Natural killer cell (primary cell): ENCODE data around the gene PLOD1. TPM values are rescaled to one million over a fixed set of nuclear protein-coding genes. Genes with fewer than 3 reads are reported as not detected.
A peak's percentile ranks its signal among the peaks of the same experiment; 100 is the strongest.

Experiments used
- ATAC-seq, 3 donors: fragments of 150-1000 bp in 2 of 3; fragments of 200-7000 bp in 1 of 3; cut with Tn5 transposase; 1 replicate in 1 of 3; 2 replicates in 2 of 3; pipeline ENCODE4 v1.10.0; 2021; ENCODE audit warnings: mild to moderate bottlenecking in 2 of 3, moderate library complexity in 2 of 3
- DNase-seq, 2 donors: peaks; one replicate each; pipeline versions ENCODE4 v3.0.0 to v3.0.0-alpha.2; 2013 to 2021; ENCODE audit warnings: mixed read lengths in 1 of 2
- H3K27ac ChIP-seq: one replicate; pipeline ENCODE4 v1.5.1; 2013; ENCODE audit warnings: mild to moderate bottlenecking, low read length
- H3K27me3 ChIP-seq: one replicate; pipeline ENCODE4 v1.6.1; 2013; ENCODE audit warnings: low read length; ENCODE audit not compliant: control insufficient read depth, insufficient read depth
- H3K36me3 ChIP-seq: one replicate; pipeline ENCODE4 v1.6.1; 2013; ENCODE audit warnings: low read length; ENCODE audit not compliant: control insufficient read depth, insufficient read depth
- H3K4me1 ChIP-seq: one replicate; pipeline ENCODE4 v1.6.1; 2013; ENCODE audit warnings: low read length; ENCODE audit not compliant: control insufficient read depth, insufficient read depth
- H3K4me3 ChIP-seq: one replicate; pipeline ENCODE4 v1.5.1; 2013; ENCODE audit warnings: low read length
- H3K9me3 ChIP-seq: one replicate; pipeline ENCODE4 v1.6.1; 2013; ENCODE audit warnings: low read length; ENCODE audit not compliant: control insufficient read depth, insufficient read depth
- H3K27ac Mint-ChIP-seq, 2 donors: one replicate each; pipeline ENCODE4 v1.8.0; 2022; ENCODE audit warnings: mild to moderate bottlenecking in 2 of 2, mixed read lengths in 2 of 2, moderate library complexity in 1 of 2
- H3K27me3 Mint-ChIP-seq, 2 donors: one replicate each; pipeline ENCODE4 v1.8.0; 2022; ENCODE audit warnings: low read depth in 2 of 2, mixed read lengths in 2 of 2
- H3K36me3 Mint-ChIP-seq: one replicate; pipeline ENCODE4 v1.8.0; 2022; ENCODE audit warnings: mixed read lengths
- H3K4me1 Mint-ChIP-seq, 2 donors: one replicate each; pipeline ENCODE4 v1.8.0; 2022; ENCODE audit warnings: mixed read lengths in 2 of 2
- H3K4me3 Mint-ChIP-seq: one replicate; pipeline ENCODE4 v1.8.0; 2022; ENCODE audit warnings: mild to moderate bottlenecking, moderate library complexity, mixed read lengths
- H3K9me3 Mint-ChIP-seq, 2 donors: one replicate each; pipeline ENCODE4 v1.8.0; 2022; ENCODE audit warnings: mixed read lengths in 2 of 2
- CTCF ChIP-seq: fragments of 200-600 bp; IDR thresholded peaks from one replicate; pipeline ENCODE4 v1.8.0; 2022; ENCODE audit warnings: antibody characterized with exemption
- WGBS: methylation state at CpG from one replicate; pipeline ENCODE4 v1.1.7; 2013; ENCODE audit warnings: missing lambda C conversion rate; ENCODE audit not compliant: insufficient coverage; 5-methylcytosine and 5-hydroxymethylcytosine counted together
- intact Hi-C: fragments of 100-400 bp; cut with micrococcal nuclease; formaldehyde crosslinking; loops from one replicate; pipeline ENCODE4 v1.14.2; 2022
- total RNA-seq, 4 donors: library from RNA; stranded (reverse); fragments of 120-200 nt in 1 of 4; gene quantifications; one replicate each; pipeline versions ENCODE4 v1.2.3 to v1.2.4, GENCODE V29; 2013 to 2022

PLOD1 gene
- total RNA-seq = 10 to 100 TPM; 69.8 to 80.5 (median 80.4) TPM
- total RNA-seq (2013) = 35.3 TPM

DNA sequence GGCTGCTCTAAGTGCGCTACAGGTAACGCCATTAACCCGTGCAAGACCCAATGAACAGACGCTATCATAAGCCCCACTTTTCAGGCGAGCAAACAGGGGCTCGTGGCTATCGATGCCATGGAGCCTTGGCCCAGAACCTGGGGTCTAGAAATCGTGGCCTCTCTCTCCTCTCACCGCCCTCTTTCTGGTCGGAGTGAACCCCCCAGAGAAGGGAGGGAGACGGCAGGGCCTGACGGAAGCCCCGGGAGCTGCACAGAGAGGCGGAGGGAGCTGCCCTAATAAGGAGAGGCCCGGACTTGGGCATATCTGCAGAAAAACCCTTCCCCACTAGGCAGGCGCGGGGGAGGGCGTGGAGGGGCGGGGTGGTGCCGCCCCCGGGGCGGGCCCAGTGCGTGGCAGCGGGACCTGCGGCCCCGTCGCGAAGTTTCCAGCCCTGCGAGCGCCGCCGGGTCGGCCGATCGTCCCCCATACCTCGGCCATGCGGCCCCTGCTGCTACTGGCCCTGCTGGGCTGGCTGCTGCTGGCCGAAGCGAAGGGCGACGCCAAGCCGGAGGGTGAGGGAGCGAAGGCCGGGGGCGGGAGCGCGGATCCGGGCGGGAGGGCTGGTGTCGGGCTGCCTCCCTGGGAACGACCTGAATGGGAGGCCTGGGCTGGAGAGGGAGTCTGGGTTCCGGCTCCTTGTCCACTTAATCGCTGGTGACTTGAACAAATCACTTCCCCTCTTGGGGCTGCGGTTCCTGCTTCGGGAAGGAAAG lies at the start of gene PLOD1:
Gene PLOD1, plus strand, starts transcription at position 416 of the 755 bp plus-strand sequence. Its CDS starts 63 bp downstream, at position 479.
- TF ChIP-seq CTCF = no peak
- H3K4me3 Mint-ChIP-seq = peak within 1 kb of the TSS; percentile 84
- H3K27me3 ChIP-seq = no peaks in the 10 kb centered on the region
- H3K4me1 ChIP-seq = peaks cover 19% of the 10 kb centered on the region
- no peaks in the 10 kb centered on the region for H3K36me3 ChIP-seq
- H3K4me3 ChIP-seq = peak within 1 kb of the TSS; percentile 55
- DNase-seq = peak; percentile 71 to 90
- H3K36me3 Mint-ChIP-seq = no peaks in the 10 kb centered on the region
- H3K27me3 Mint-ChIP-seq = no peaks in the 10 kb centered on the region
- peak within 1 kb of the TSS; percentile 49 for H3K27ac ChIP-seq
- no peaks in the 10 kb centered on the region for H3K9me3 ChIP-seq
- H3K9me3 Mint-ChIP-seq = no peaks in the 10 kb centered on the region
- intact Hi-C loops = no loop called here
- peaks cover 5 to 11% of the 10 kb centered on the region in 2 donors for H3K4me1 Mint-ChIP-seq
- peak; percentile 99 for ATAC-seq
- under 1% methylated on average over 55 of the region's 55 CpGs for WGBS
- peak within 1 kb of the TSS; percentile 71 to 73 for H3K27ac Mint-ChIP-seq

DNA sequence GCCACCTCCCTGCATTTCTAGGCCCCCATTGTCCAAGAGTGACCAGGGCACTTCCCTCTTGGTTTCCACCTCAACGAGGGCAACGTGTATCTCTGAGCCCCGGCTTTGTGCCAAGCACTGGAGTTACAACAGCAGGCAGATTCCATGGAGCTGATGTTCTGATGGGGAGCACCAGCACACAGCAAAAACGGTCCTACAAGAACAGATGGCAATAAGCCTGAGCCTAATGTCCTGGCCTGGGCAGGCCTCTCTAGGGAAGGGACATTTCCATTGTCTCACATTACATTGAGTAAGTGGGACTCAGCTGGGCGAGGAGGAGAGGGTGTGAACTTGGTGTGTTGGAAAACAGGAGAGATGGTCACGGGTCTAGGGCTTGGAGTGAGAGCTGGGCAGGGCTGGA lies 48.6 kb upstream of the PLOD1 start:
- WGBS = 82% methylated on average over 6 of the region's 6 CpGs
- Histone ChIP-seq H3K27me3 (no peaks in the 10 kb centered on the region), H3K36me3 (no peaks in the 10 kb centered on the region), H3K27ac (no peak overlapping the region), H3K4me1 (no peaks in the 10 kb centered on the region), H3K9me3 (no peaks in the 10 kb centered on the region), H3K4me3 (no peak overlapping the region)
- H3K36me3 Mint-ChIP-seq = no peaks in the 10 kb centered on the region
- H3K27me3 Mint-ChIP-seq = no peaks in the 10 kb centered on the region
- no peak for TF ChIP-seq CTCF
- ATAC-seq = no peak
- intact Hi-C loops = no loop called here
- H3K4me1 Mint-ChIP-seq = peaks cover 0 to 5% of the 10 kb centered on the region in 2 donors
- no peak overlapping the region for H3K27ac Mint-ChIP-seq
- DNase-seq = no peak
- no peaks in the 10 kb centered on the region for H3K9me3 Mint-ChIP-seq
- H3K4me3 Mint-ChIP-seq = no peak overlapping the region

DNA sequence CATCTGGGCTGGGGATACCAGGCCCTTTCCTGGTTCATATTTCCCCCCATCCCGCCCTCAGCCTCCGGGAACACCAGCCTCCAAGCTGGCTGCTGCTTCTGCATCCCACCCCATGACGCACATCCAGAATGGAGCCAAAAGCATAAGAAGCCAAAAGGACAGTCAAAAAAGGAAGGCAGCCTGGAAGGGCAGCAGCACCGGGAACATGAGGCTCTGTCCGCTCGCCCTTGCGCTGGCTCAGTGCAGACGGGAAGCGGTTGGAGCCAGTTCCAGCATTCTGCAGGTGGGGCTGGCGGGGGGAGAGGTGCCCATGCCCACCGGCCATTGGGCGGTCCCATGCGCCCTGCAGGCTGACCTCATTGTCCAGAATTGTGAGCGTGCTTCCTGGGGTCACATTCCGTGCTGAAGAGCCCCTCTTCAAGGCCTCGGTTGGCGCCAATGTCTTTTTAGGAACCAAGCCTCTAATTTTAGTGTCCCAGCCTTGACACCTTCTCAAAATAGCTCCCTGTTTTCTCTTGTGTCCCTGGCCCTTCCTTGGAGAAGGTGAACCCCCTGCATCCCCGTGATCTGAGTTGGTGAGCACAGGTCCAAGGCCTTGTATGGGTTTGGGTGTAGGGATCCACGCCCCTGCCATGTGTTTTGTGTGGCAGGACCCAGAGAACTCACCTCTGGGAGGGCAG lies 47.4 kb upstream of the PLOD1 start:
- intact Hi-C loops = no loop called here

More for the DNA sequence above, 47.4 kb upstream of the PLOD1 start:
- no peak overlapping the region for H3K4me3 Mint-ChIP-seq
- H3K27me3 Mint-ChIP-seq = no peaks in the 10 kb centered on the region
- Histone ChIP-seq H3K27me3 (no peaks in the 10 kb centered on the region), H3K9me3 (no peaks in the 10 kb centered on the region), H3K36me3 (no peaks in the 10 kb centered on the region), H3K4me3 (no peak overlapping the region), H3K4me1 (no peaks in the 10 kb centered on the region), H3K27ac (no peak overlapping the region)
- no peak overlapping the region for H3K27ac Mint-ChIP-seq
- H3K36me3 Mint-ChIP-seq = no peaks in the 10 kb centered on the region
- ATAC-seq (no peak), DNase-seq (no peak)
- H3K9me3 Mint-ChIP-seq = no peaks in the 10 kb centered on the region
- peaks cover 0 to 5% of the 10 kb centered on the region in 2 donors for H3K4me1 Mint-ChIP-seq
- 94% methylated on average over 18 of the region's 19 CpGs for WGBS
- no peak for TF ChIP-seq CTCF
